Spleen (tissue), 7 donors: ENCODE data around the gene NBAS.

ENCODE experiments used
- CTCF ChIP-seq, 11 experiments: fragments of 200-600 bp in 7 of 11; fragments of 450-650 bp in 4 of 11; sonication (generic) in 4 of 11; IDR thresholded peaks in 8 of 11; conservative IDR thresholded peaks in 3 of 11; 1 replicate in 7 of 11; 2 replicates in 4 of 11; pipeline versions ENCODE4 v1.4.0 to v1.8.0; 2016 to 2021; ENCODE audit warnings: antibody characterized with exemption in 11 of 11, inconsistent platforms in 4 of 11, mild to moderate bottlenecking in 1 of 11
- POLR2A ChIP-seq, 3 donors: fragments of 450-650 bp; IDR thresholded peaks; one replicate each; pipeline ENCODE4 v1.5.1; 2017; ENCODE audit warnings: antibody characterized with exemption in 3 of 3, mild to moderate bottlenecking in 1 of 3
- donor health status: DM: no; HTN: no; CAD: no; lungs with moderate emphysema.
- donor health status: DM: no; HTN: no; CAD: no.
- donor health status: DM: no; HTN: no; CAD: no.

GRCh38 chr2:15421753-15422152 lies 139.4 kb downstream of the NBAS start:
- TF ChIP-seq CTCF (IDR thresholded peaks at IDR 0.05 in 8 of 11, conservative IDR thresholded peaks at IDR 0.05 in 3 of 11) (no peak), POLR2A (IDR thresholded peaks at IDR 0.05) (no peak)
